ENCODE results near the gene ZNF554.
A peak's percentile ranks its signal among the peaks of the same experiment; 100 is the strongest.

Gene ZNF554

DNA sequence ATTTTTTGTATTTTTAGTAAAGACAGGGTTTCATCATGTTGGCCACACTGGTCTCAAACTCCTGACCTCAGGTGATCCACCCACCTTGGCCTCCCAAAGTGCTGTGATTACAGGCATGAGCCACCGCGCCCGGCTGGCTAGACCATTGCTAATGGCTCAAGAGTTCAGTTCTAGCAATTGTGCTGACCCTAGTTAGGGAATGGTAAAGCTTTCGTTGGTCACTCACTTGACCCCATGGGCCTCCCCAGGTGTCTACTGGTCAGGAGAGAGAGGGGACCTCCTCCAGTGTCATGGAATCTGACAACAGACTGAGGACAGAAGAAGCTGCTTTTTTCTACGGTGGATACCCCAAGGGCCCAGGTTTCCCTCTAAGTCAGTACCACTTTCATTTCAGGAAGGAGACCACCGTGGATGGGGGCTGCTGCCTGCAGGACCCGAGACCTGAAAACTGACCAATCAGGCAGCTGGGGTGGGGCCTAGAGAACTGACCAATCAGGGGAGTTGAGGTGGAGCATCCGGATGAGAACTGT is 46.9 kb downstream of the ZNF554 start:
- no peak for DNase-seq (ENCODE audit: low read depth in 2 of 2, low spot score in 1 of 2)

DNA sequence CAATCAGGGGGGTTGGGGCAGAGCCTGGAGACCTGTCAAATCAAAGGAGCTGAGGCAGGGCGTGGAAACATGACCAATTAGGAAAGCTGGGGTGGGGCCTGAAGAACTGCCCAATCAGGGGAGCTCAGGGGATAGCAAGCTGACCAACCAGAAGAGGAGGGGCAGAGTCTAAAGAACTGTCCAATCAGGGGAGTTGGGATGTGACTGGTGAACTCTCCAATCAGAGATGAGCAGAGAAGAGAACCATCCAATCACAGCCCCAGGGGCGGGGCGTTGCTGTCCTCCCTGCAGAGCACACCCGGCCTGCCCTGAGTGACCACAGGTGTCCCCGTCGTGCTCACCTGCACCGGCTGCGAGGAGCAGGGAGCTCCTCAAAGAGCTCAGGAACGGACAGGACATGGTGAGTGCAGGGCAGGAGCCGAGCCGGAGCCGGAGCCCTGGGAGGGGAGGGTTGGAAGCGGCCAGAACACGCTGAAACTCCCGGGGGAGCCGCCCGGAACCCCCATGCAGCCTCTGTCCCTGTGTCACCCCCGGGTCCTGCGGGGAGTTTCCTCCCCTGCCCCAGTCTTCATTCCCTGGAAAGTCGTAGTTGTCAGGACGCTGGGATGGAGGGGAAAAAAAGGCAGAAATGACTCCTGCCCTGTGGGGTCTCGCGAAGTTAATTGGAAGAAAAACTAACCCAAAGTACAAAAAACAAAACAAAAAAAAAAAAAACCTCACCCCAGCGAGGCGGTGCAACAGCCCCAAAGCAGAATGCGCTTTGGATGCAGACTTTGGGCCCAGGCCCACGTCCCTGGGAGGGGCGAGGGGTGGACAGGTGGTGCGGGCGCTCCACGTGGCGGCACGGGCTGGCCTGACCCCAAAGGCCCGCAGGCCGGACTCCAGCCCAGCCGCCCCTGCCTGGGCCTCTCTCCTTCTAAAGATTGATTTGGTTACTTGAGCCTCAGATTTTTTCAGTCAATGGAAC is 47.6 kb downstream of the ZNF554 start, which contains the start of gene ZNF556:
Gene ZNF556, plus strand, starts transcription at position 311 of the 967 bp plus-strand sequence. Its CDS starts 87 bp downstream, at position 398.
- no peak for DNase-seq (ENCODE audit: low read depth in 2 of 2, low spot score in 1 of 2)

DNA sequence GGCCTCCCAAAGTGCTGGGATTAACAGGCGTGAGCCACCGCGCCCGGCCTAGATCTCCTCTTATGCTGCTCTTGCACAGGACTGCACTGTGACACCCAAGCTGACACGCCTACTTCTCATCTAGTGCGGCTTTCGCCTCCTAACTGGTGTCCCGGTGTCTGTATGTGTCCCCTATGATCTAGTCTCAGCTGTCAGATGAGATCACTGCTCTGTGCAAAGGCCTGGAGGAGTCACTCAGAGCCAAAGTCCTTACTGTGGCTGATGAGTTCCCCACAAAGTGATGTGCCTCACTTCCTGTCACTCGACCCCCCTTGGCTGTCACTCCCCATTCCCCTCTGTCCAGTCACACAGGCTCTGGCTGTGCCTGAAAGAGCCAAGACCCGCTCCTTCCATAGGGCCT is 50.0 kb downstream of the ZNF554 start:
- no peak for DNase-seq (ENCODE audit: low read depth in 2 of 2, low spot score in 1 of 2)

DNA sequence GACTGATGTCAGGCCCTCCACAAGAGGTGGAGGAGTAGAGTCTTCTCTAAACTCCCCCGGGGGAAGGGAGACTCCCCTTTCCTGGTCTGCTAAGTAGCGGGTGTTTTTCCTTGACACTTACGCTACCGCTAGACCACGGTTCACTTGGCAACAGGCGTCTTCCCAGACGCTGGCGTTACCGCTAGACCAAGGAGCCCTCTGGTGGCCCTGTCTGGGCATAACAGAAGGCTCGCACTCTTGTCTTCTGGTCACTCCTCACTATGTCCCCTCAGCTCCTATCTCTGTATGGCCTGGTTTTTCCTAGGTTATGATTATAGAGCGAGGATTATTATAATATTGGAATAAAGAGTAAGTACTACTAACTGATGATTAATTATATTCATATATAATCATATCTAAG is 52.5 kb downstream of the ZNF554 start:
- peak in 1 of 2 donors; percentile 12 for DNase-seq (ENCODE audit: low read depth in 2 of 2, low spot score in 1 of 2)

DNA sequence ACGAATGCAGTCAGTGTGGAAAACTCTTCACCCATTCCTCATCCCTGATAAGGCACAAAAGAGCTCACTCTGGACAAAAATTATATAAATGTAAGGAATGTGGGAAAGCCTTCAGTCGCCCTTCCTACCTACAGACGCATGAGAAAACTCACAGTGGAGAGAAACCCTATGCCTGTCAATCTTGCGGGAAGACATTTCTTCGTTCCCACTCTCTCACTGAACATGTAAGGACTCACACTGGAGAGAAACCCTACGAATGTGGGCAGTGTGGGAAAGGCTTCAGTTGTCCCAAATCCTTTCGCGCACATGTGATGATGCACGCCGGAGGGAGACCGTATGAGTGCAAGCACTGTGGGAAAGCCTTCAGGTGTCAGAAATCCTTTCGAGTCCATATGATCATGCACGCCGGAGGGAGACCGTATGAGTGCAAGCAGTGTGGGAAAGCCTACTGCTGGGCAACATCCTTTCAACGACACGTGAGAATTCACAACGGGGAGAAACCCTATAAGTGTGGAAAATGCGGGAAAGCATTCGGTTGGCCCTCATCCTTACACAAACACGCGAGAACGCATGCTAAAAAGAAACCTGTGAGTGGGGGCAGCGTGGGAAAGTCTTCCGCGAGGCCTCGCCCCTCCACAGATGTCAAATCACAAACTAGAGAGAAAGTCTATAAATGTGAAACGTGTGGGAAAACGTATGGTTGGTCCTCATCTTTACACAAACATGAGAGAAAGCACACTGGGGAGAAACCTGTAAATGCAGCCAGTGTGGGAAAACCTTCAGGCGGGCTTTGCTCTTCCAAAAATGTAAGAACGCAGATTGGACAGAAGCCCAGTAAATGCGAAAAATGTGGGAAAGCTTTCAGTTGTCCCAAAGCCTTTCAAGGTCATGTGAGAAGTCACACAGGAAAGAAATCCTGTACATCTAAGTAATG is 58.0 kb downstream of the ZNF554 start:
- DNase-seq (ENCODE audit: low read depth in 2 of 2, low spot score in 1 of 2): no peak

DNA sequence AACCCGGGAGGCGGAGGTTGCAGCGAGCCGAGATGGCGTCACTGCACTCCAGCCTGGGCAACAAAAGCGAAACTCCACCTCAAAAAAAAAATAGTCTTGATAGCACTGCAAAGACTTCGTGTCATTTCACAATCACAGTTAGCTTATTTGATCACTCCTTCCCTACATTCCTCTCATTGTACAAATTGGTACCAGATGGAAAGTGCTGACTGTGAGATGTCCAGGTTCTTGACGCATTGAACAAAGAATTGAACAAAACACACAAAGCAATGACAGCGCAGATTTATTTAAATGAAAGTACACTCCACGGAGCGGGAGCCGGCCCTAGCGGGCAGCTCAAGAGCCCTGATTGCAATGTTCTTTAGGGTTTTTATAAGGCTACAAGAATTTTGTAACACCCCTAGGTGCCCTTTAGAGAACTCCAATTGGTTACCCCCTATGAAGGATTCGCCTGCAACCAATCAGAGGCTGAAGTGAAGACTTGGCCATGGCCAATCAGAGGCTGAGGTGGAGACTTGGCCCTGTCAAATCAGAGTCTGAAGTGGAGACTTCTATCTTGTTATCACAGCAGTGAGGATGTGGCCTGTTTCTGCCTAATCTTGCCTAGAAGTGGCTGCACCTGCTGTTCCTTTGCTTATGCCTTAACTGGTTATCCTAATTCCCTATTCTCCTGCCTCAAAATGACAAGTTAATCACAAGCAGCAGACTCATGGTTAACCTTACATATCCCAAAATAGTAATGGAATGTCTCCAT is 64.2 kb downstream of the ZNF554 start:
- DNase-seq (ENCODE audit: low read depth in 2 of 2, low spot score in 1 of 2): no peak

DNA sequence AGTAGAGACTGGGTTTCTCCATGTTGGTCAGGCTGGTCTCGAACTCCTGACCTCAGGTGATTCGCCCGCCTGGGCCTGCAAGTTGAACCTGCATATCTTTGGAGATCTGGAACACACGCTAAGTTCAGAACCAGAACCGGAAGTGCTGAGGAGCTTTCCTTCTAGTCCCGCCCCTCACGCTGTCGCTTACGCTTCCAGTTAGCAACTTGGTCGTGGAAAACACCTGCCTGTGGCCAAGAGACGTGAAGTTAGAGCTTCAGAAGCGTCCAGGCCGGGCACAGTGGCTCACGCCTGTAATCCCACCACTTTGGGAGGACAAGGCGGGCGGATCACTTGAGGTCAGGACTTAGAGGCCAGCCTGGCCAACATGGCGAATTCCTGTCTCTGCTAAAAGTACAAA is 66.1 kb downstream of the ZNF554 start:
- no peak for DNase-seq (ENCODE audit: low read depth in 2 of 2, low spot score in 1 of 2)

All from stimulated activated CD8-positive, alpha-beta memory T cell treated with anti-CD3 and anti-CD28 coated beads, Interleukin-4, amount 100 ng/mL, for 1 hour (primary cell).